ENCODE data around the gene LAMB2.

DNA sequence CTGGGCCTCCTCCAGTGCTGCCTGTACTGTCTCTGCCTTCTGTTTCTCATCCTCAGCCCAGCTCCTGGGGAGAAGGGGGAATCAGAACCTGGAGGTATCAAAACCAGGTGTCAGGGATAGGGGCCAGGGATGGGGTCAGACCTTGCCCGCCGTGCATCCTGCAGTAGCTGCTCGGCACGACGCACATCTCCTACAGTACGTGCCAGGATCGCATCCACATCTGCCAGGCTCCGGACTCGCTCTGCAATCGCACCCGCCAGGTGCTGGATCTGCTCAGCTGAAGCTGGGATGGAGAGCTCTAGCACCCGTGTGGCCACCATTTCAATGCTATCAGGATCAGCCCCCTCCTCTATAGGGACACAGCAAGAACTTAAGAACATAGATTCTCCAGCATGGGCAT is 10.8 kb downstream of the LAMB2 start:
- TF ChIP-seq, protein P1, sequence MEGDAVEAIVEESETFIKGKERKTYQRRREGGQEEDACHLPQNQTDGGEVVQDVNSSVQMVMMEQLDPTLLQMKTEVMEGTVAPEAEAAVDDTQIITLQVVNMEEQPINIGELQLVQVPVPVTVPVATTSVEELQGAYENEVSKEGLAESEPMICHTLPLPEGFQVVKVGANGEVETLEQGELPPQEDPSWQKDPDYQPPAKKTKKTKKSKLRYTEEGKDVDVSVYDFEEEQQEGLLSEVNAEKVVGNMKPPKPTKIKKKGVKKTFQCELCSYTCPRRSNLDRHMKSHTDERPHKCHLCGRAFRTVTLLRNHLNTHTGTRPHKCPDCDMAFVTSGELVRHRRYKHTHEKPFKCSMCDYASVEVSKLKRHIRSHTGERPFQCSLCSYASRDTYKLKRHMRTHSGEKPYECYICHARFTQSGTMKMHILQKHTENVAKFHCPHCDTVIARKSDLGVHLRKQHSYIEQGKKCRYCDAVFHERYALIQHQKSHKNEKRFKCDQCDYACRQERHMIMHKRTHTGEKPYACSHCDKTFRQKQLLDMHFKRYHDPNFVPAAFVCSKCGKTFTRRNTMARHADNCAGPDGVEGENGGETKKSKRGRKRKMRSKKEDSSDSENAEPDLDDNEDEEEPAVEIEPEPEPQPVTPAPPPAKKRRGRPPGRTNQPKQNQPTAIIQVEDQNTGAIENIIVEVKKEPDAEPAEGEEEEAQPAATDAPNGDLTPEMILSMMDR (IDR thresholded peaks at IDR 0.05; ENCODE audit: control extremely low read depth in 1 of 3, insufficient read depth in 1 of 3, low read depth in 1 of 3, low read length in 3 of 3), result no peak
- TF ChIP-seq SP1 (IDR thresholded peaks at IDR 0.05; ENCODE audit: low read depth, low read length) (no peak), CEBPB (IDR thresholded peaks at IDR 0.05; ENCODE audit: low read depth, low read length) (no peak), SIN3A (conservative IDR thresholded peaks at IDR 0.05 in 1 of 2, IDR thresholded peaks at IDR 0.05 in 1 of 2; ENCODE audit: low read depth in 1 of 2, low read length in 2 of 2) (no peak), KDM5A (IDR thresholded peaks at IDR 0.05; ENCODE audit: low read length) (no peak), POLR2AphosphoS5 (IDR thresholded peaks at IDR 0.05; ENCODE audit: low read depth, low read length) (no peak), EP300 (IDR thresholded peaks at IDR 0.05; ENCODE audit: borderline replicate concordance in 1 of 2, low read depth in 2 of 2, low read length in 2 of 2) (no peak), TAF7 (optimal IDR thresholded peaks at IDR 0.05; ENCODE audit: borderline replicate concordance, low read depth, low read length) (no peak), TAF1 (IDR thresholded peaks at IDR 0.05; ENCODE audit: low read depth, low read length) (no peak)
